B cell (primary cell): Measurements from ENCODE around the gene XRCC1.

ENCODE experiments used
- EZH2 ChIP-seq: IDR thresholded peaks from 2 replicates; pipeline ENCODE4 v1.6.1; 2012; ENCODE audit warnings: borderline replicate concordance, low read depth, mild to moderate bottlenecking, moderate library complexity, low read length; ENCODE audit not compliant: insufficient read depth, poor library complexity, severe bottlenecking
- TF ChIP-seq, protein P1 (sequence below): fragments of 200-600 bp; IDR thresholded peaks from one replicate; pipeline ENCODE4 v1.8.0; 2022; ENCODE audit warnings: antibody characterized with exemption, mild to moderate bottlenecking

DNA sequence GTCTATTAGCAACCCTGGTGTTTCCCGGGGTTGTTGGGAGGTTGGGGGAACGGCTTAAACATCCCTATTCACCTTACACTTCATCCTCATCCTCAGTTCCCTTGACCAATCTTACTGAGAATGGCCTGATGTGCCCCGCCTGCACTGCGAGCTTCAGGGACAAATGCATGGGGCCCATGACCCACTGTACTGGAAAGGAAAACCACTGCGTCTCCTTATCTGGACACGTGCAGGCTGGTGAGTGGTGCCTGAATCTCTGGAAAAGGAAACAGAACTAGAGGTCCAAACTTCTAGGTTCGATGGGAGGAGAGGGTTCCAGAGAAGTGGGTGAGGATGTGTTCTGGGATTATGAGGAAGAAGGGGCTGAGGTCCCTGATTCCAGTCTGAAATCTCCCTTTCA is 6.1 kb upstream of the XRCC1 start:
- TF ChIP-seq, protein P1, sequence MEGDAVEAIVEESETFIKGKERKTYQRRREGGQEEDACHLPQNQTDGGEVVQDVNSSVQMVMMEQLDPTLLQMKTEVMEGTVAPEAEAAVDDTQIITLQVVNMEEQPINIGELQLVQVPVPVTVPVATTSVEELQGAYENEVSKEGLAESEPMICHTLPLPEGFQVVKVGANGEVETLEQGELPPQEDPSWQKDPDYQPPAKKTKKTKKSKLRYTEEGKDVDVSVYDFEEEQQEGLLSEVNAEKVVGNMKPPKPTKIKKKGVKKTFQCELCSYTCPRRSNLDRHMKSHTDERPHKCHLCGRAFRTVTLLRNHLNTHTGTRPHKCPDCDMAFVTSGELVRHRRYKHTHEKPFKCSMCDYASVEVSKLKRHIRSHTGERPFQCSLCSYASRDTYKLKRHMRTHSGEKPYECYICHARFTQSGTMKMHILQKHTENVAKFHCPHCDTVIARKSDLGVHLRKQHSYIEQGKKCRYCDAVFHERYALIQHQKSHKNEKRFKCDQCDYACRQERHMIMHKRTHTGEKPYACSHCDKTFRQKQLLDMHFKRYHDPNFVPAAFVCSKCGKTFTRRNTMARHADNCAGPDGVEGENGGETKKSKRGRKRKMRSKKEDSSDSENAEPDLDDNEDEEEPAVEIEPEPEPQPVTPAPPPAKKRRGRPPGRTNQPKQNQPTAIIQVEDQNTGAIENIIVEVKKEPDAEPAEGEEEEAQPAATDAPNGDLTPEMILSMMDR = no peak
- no peak for TF ChIP-seq EZH2
